K562 (cell line): ENCODE data around the gene SYT1. TPM values are rescaled to one million over a fixed set of nuclear protein-coding genes. Genes with fewer than 3 reads are reported as not detected.
"Not testable (repeated sequence)": the region's sequence is repeated elsewhere in the genome, so short reads cannot be mapped to it uniquely, and the experiment has no call there.

Source experiments
- ATAC-seq: fragments of 200-7000 bp; cut with Tn5 transposase; 3 replicates; pipeline ENCODE4 v1.9.1; 2020; ENCODE audit warnings: moderate library complexity
- BruUV-seq: library from RNA; stranded (reverse); fragments of 400-500 nt; replicated peaks from 2 replicates; lab custom pipeline; 2021; lab: Mats Ljungman, UMichigan
- CTCF ChIA-PET: fragments of 300-600 bp; formaldehyde crosslinking; extraction: SDS; loops from one replicate; lab custom pipeline; 2021; ENCODE audit warnings: low intra/inter-chr PET ratio; lab: Yijun Ruan, JAX
- POLR2A ChIA-PET: fragments of 300-600, 350-650 bp; sonication (Branson Sonifier 250); formaldehyde crosslinking; extraction: SDS; loops from one replicate; lab custom pipeline; 2021; ENCODE audit warnings: antibody characterized with exemption, inconsistent platforms; lab: Yijun Ruan, JAX
- DNase-seq, 4 experiments: peaks; one replicate each; pipeline versions ENCODE4 v3.0.0 to v3.0.0-alpha.2; 2011 to 2018; ENCODE audit warnings: low spot score in 3 of 4, mixed read lengths in 3 of 4; ENCODE audit errors: extremely low read depth in 1 of 4
- FAIRE-seq: peaks from 2 replicates; lab custom pipeline; 2011; peaks lifted over from hg19 to GRCh38; lab: Jason Lieb, UNC
- H2AFZ ChIP-seq: 2 replicates; pipeline ENCODE4 v1.6.0; 2011; ENCODE audit warnings: low read depth, low read length, control low read depth, inconsistent platforms
- H3K27ac ChIP-seq: fragments of 200-600 bp; 3 replicates; pipeline ENCODE4 v1.8.0; 2011; ENCODE audit warnings: low read depth, mild to moderate bottlenecking, control low read depth, inconsistent platforms, low read length, moderate library complexity, mixed read lengths; ENCODE audit errors: extremely low read depth
- H3K27me3 ChIP-seq, 2 experiments: fragments of 300-600 bp in 1 of 2; 2 replicates in 1 of 2; 3 replicates in 1 of 2; pipeline versions ENCODE4 v1.6.0 to v1.8.0; 2011; ENCODE audit warnings: inconsistent platforms in 2 of 2, low read length in 2 of 2, mild to moderate bottlenecking in 1 of 2, mixed read lengths in 1 of 2, moderate library complexity in 1 of 2; ENCODE audit not compliant: control insufficient read depth in 2 of 2, insufficient read depth in 2 of 2
- H3K36me3 ChIP-seq: fragments of 300-600 bp; 3 replicates; pipeline ENCODE4 v1.8.0; 2011; ENCODE audit warnings: mild to moderate bottlenecking, low read length, inconsistent platforms; ENCODE audit not compliant: control insufficient read depth, insufficient read depth
- H3K4me1 ChIP-seq, 2 experiments: fragments of 200-600 bp in 1 of 2; replicated peaks in 1 of 2; 2 replicates in 1 of 2; 3 replicates in 1 of 2; pipeline versions ENCODE4 v1.5.1 to v1.8.0; 2011; ENCODE audit warnings: inconsistent platforms in 2 of 2, low read length in 2 of 2, mild to moderate bottlenecking in 1 of 2, mixed read lengths in 1 of 2, moderate library complexity in 1 of 2; ENCODE audit not compliant: control insufficient read depth in 2 of 2, insufficient read depth in 2 of 2
- H3K4me2 ChIP-seq: 2 replicates; pipeline ENCODE4 v1.6.1; 2011; ENCODE audit warnings: low read length, control low read depth, inconsistent platforms, mixed read lengths; ENCODE audit not compliant: insufficient read depth
- H3K4me3 ChIP-seq: fragments of 200-600 bp; sonication (generic), shearing (Covaris generic); 2 replicates; pipeline ENCODE4 v1.5.1; 2016; ENCODE audit warnings: control low read depth, inconsistent platforms
- H3K79me2 ChIP-seq: fragments of 200-600 bp; 3 replicates; pipeline ENCODE4 v1.8.0; 2011; ENCODE audit warnings: low read length, inconsistent platforms; ENCODE audit not compliant: control insufficient read depth, insufficient read depth
- H3K9ac ChIP-seq, 2 experiments: 2 replicates each; pipeline versions ENCODE4 v1.6.0 to v1.6.1; 2011; ENCODE audit warnings: low read depth in 2 of 2, low read length in 2 of 2, control low read depth in 1 of 2, inconsistent platforms in 1 of 2, mild to moderate bottlenecking in 1 of 2, mixed read lengths in 1 of 2; ENCODE audit not compliant: insufficient read depth in 1 of 2
- H3K9me1 ChIP-seq: one replicate; pipeline ENCODE4 v1.6.0; 2011; ENCODE audit warnings: inconsistent platforms, mild to moderate bottlenecking, low read length, moderate library complexity; ENCODE audit not compliant: control insufficient read depth, insufficient read depth
- H3K9me3 ChIP-seq: replicated peaks from 2 replicates; pipeline ENCODE4 v1.5.1; 2011; ENCODE audit warnings: low read depth, low read length, inconsistent platforms; ENCODE audit not compliant: control insufficient read depth, insufficient read depth
- H4K20me1 ChIP-seq: replicated peaks from 2 replicates; pipeline ENCODE4 v1.6.1; 2011; ENCODE audit warnings: low read length, inconsistent platforms, mixed read lengths; ENCODE audit not compliant: control insufficient read depth, insufficient read depth
- ZSCAN29 ChIP-seq: fragments of 450-650 bp; IDR thresholded peaks from 2 replicates; pipeline ENCODE4 v1.6.1; 2017
- WGBS: fragments of 100-300 bp; shearing (Covaris generic); methylation state at CpG from one replicate; pipeline ENCODE4 v1.1.6; 2016; ENCODE audit warnings: low coverage, mixed read lengths; ENCODE audit not compliant: insufficient coverage; ENCODE audit errors: missing lambda C conversion rate; 5-methylcytosine and 5-hydroxymethylcytosine counted together
- in situ Hi-C: fragments of 300-500 bp; cut with MboI; formaldehyde crosslinking; loops from 4 replicates; pipeline ENCODE4 v1.15.0; 2018; ENCODE audit warnings: inconsistent platforms, mixed read lengths
- intact Hi-C: fragments of 100-400 bp; cut with micrococcal nuclease; formaldehyde crosslinking; loops from 2 replicates; pipeline ENCODE4 v1.14.2; 2022
- polyA plus RNA-seq, 8 experiments: library from polyadenylated mRNA; depleted of rRNA in 4 of 8; stranded (reverse) in 5 of 8; unstranded in 3 of 8; fragments of >200 nt; fragmentation: Nextera tagmentation in 2 of 8; fragmentation: Illumina TruSeq in 1 of 8; extraction: Ambion mirVana in 2 of 8; extraction: Trizol in 1 of 8; gene quantifications; 2 replicates each; pipeline versions ENCODE4 v1.2.1 to v1.2.3, GENCODE V29; 2011 to 2014; ENCODE audit warnings: inconsistent platforms in 1 of 8, missing spikeins in 1 of 8
- total RNA-seq, 7 experiments: library from RNA; depleted of rRNA in 6 of 7; stranded (reverse); fragments of >200 nt in 6 of 7; fragmentation: Illumina TruSeq in 2 of 7; extraction: Trizol in 2 of 7; gene quantifications; 2 replicates each; pipeline versions ENCODE4 v1.2.1 to v1.2.3, GENCODE V29; 2011 to 2021; ENCODE audit warnings: low replicate concordance in 1 of 7
- TF ChIP-seq, protein P1 (sequence below): fragments of 450-650 bp; IDR thresholded peaks from 2 replicates; pipeline ENCODE4 v1.6.1; 2016; ENCODE audit warnings: low read depth

SYT1 gene
- total and polyA plus RNA-seq, 9 of the 15 experiments (the other 6 are each of a cell fraction or from before 2014, with no cell fraction given), result 0.03 to 0.13 (median 0.07) TPM; not detected in 4

DNA sequence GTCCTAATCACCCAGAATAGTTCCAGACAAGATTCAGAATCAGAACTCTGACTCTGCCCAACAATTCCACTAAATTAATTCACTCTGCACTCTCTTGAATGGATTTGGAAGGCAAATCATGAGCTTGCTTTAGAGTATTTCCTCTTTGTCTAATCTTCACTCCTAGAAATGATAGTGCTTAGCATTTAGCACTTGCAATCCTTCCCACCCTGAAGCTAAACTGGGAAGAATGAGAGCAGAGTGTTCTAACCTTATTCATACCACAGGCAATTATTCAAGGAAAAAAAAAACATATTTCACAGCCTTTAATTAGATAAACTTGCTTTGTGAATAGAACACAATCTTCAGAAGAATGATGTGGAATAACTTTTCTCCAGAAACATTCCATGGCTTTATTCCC, 561.5 kb downstream of the SYT1 start (continued):
- TF ChIP-seq, protein P1, sequence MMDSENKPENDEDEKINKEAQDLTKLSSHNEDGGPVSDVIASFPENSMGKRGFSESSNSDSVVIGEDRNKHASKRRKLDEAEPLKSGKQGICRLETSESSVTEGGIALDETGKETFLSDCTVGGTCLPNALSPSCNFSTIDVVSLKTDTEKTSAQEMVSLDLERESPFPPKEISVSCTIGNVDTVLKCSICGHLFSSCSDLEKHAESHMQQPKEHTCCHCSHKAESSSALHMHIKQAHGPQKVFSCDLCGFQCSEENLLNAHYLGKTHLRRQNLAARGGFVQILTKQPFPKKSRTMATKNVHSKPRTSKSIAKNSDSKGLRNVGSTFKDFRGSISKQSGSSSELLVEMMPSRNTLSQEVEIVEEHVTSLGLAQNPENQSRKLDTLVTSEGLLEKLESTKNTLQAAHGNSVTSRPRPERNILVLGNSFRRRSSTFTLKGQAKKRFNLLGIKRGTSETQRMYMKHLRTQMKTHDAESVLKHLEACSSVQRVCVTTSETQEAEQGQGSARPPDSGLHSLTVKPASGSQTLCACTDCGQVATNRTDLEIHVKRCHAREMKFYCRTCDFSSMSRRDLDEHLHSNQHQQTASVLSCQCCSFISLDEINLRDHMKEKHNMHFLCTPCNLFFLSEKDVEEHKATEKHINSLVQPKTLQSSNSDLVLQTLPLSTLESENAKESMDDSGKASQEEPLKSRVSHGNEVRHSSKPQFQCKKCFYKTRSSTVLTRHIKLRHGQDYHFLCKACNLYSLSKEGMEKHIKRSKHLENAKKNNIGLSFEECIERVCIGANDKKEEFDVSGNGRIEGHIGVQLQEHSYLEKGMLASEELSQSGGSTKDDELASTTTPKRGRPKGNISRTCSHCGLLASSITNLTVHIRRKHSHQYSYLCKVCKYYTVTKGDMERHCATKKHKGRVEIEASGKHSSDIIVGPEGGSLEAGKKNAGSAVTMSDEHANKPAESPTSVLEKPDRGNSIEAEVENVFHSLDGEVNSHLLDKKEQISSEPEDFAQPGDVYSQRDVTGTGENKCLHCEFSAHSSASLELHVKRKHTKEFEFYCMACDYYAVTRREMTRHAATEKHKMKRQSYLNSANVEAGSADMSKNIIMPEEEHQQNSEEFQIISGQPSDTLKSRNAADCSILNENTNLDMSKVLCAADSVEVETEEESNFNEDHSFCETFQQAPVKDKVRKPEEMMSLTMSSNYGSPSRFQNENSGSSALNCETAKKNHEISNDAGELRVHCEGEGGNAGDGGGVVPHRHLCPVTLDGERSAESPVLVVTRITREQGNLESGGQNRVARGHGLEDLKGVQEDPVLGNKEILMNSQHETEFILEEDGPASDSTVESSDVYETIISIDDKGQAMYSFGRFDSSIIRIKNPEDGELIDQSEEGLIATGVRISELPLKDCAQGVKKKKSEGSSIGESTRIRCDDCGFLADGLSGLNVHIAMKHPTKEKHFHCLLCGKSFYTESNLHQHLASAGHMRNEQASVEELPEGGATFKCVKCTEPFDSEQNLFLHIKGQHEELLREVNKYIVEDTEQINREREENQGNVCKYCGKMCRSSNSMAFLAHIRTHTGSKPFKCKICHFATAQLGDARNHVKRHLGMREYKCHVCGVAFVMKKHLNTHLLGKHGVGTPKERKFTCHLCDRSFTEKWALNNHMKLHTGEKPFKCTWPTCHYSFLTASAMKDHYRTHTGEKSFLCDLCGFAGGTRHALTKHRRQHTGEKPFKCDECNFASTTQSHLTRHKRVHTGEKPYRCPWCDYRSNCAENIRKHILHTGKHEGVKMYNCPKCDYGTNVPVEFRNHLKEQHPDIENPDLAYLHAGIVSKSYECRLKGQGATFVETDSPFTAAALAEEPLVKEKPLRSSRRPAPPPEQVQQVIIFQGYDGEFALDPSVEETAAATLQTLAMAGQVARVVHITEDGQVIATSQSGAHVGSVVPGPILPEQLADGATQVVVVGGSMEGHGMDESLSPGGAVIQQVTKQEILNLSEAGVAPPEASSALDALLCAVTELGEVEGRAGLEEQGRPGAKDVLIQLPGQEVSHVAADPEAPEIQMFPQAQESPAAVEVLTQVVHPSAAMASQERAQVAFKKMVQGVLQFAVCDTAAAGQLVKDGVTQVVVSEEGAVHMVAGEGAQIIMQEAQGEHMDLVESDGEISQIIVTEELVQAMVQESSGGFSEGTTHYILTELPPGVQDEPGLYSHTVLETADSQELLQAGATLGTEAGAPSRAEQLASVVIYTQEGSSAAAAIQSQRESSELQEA, result no peak
- no peak for TF ChIP-seq ZSCAN29

DNA sequence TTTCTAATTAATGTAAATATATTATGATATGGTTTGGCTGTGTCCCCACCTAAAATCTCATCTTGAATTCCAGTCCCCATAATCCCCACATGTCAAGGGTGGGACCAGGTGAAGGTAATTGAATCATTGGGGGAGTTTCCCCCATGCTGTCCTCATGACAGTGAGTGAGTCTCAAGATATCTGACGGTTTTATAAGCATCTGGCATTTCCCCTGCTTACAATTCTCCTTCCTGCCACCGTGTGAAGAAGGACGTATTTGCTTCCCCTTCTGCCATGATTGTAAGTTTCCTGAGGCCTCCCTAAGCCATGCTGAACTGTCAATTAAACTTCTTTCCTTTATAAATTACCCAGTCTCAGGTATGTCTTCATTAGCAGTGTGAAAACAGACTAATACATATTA, 562.2 kb downstream of the SYT1 start:
- H3K27me3 ChIP-seq, ATAC-seq, in situ Hi-C loops, intact Hi-C loops, DNase-seq, POLR2A ChIA-PET, H3K9ac ChIP-seq, H3K9me3 ChIP-seq, H3K79me2 ChIP-seq, H3K4me3 ChIP-seq, H3K4me1 ChIP-seq, CTCF ChIA-PET, BruUV-seq, H2AFZ ChIP-seq, FAIRE-seq, H4K20me1 ChIP-seq, H3K36me3 ChIP-seq, H3K27ac ChIP-seq, H3K9me1 ChIP-seq, H3K4me2 ChIP-seq: not testable (repeated sequence)
- WGBS, result 3% methylated on average over 3 of the region's 3 CpGs
